KMS-11 (cell line): Measurements from ENCODE around the gene SUCLG2.

ENCODE experiments used
- H2AFZ ChIP-seq: fragments of 200-600 bp; sonication (generic); 2 replicates; pipeline ENCODE4 v1.6.1; 2016; ENCODE audit warnings: antibody characterized with exemption, mixed run types, low read depth
- H3K27ac ChIP-seq: fragments of 200-600 bp; sonication (generic); 2 replicates; pipeline ENCODE4 v1.6.1; 2016; ENCODE audit warnings: mild to moderate bottlenecking, mixed run types
- H3K27me3 ChIP-seq: fragments of 200-600 bp; sonication (generic); 2 replicates; pipeline ENCODE4 v1.6.1; 2017; ENCODE audit warnings: mild to moderate bottlenecking, low read depth, mixed run types, moderate library complexity; ENCODE audit not compliant: insufficient read depth
- H3K36me3 ChIP-seq: fragments of 200-600 bp; sonication (generic); 2 replicates; pipeline ENCODE4 v1.6.1; 2017; ENCODE audit warnings: mild to moderate bottlenecking, mixed run types; ENCODE audit not compliant: insufficient read depth
- H3K4me1 ChIP-seq: fragments of 200-600 bp; sonication (generic); 2 replicates; pipeline ENCODE4 v1.6.1; 2016; ENCODE audit warnings: mild to moderate bottlenecking, low read depth, mixed run types; ENCODE audit not compliant: poor library complexity, severe bottlenecking
- H3K4me2 ChIP-seq: fragments of 200-600 bp; sonication (generic); 2 replicates; pipeline ENCODE4 v1.7.0; 2016; ENCODE audit warnings: mild to moderate bottlenecking, mixed run types
- H3K4me3 ChIP-seq: fragments of 200-600 bp; sonication (generic); IDR thresholded peaks from 2 replicates; pipeline ENCODE4 v1.6.1; 2017; ENCODE audit warnings: low read depth, low read length, mixed read lengths; ENCODE audit not compliant: insufficient read depth
- H3K79me2 ChIP-seq: fragments of 200-600 bp; sonication (generic); 2 replicates; pipeline ENCODE4 v1.6.1; 2016; ENCODE audit warnings: low read depth, mixed run types; ENCODE audit not compliant: insufficient read depth
- H3K9ac ChIP-seq: fragments of 200-600 bp; sonication (generic); 2 replicates; pipeline ENCODE4 v1.6.1; 2016; ENCODE audit warnings: mild to moderate bottlenecking, mixed run types
- H4K20me1 ChIP-seq: fragments of 200-600 bp; sonication (generic); 2 replicates; pipeline ENCODE4 v1.6.1; 2016; ENCODE audit warnings: mild to moderate bottlenecking, mixed run types; ENCODE audit not compliant: insufficient read depth
- TF ChIP-seq, protein P1 (sequence below): fragments of 200-600 bp; sonication (generic); conservative IDR thresholded peaks from 2 replicates; pipeline ENCODE4 v1.6.1; 2017; ENCODE audit warnings: low read depth, mild to moderate bottlenecking, antibody characterized with exemption, low read length, moderate library complexity, mixed read lengths

SUCLG2 gene

DNA sequence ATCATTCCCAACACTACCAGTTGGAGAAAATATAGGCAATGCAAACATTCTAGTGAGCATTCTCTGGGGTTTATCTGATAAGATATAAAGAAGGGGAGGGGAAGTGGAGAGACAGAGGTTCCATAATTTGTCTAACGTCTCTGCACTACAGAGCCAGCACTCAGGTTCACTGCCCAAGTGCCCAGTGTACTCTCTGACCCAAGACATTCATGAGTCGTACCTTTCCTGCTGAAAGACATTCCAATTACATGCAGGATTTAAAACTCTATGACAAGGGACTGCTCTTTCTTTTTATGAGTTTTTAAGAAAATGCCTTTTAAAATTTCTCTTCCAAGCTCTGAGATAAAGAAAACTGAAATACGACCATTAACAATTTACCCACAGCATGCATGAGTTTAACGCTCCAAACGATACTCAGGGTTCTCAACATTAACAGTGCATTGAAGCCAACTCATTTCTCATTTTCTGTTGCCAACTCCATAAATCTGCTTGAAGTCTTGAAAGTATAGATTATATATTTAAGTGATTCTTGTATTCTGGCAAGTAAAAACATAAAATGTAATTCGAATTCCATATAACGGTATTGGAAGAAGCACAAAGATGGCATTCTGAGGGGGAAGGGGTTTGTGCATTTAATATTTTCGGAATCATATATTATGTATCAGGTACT, 193.4 kb downstream of the SUCLG2 start:
- Histone ChIP-seq H3K27me3 (no peaks in the 10 kb centered on the region), H3K79me2 (no peaks in the 10 kb centered on the region), H3K4me1 (no peaks in the 10 kb centered on the region), H3K27ac (no peak overlapping the region), H2AFZ (no peak overlapping the region), H3K36me3 (no peaks in the 10 kb centered on the region), H3K9ac (no peak overlapping the region), H3K4me2 (no peak overlapping the region), H4K20me1 (no peaks in the 10 kb centered on the region), H3K4me3 (no peak overlapping the region)
- TF ChIP-seq, protein P1, sequence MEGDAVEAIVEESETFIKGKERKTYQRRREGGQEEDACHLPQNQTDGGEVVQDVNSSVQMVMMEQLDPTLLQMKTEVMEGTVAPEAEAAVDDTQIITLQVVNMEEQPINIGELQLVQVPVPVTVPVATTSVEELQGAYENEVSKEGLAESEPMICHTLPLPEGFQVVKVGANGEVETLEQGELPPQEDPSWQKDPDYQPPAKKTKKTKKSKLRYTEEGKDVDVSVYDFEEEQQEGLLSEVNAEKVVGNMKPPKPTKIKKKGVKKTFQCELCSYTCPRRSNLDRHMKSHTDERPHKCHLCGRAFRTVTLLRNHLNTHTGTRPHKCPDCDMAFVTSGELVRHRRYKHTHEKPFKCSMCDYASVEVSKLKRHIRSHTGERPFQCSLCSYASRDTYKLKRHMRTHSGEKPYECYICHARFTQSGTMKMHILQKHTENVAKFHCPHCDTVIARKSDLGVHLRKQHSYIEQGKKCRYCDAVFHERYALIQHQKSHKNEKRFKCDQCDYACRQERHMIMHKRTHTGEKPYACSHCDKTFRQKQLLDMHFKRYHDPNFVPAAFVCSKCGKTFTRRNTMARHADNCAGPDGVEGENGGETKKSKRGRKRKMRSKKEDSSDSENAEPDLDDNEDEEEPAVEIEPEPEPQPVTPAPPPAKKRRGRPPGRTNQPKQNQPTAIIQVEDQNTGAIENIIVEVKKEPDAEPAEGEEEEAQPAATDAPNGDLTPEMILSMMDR, result no peak

DNA sequence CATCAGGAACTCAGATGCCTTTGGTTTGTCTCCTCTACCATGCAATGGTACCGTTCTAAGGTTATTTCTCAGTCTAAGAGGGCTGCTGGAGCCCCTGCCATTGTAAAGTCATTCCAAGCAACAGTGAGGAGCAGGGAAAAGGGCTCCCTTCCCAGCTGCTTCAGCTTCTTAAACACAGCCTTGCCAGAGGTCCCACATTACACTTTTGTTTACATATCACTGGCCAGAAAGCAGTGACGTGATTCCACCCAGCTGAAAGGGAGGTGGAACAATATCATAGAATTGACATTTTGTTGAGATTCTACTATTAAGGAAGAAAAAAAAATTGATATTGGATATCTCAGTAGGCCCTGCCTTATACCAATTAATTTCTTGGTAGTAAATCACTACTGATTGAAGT, 194.6 kb downstream of the SUCLG2 start:
- Histone ChIP-seq H2AFZ (no peak overlapping the region), H3K27me3 (no peaks in the 10 kb centered on the region), H3K27ac (no peak overlapping the region), H3K4me2 (no peak overlapping the region), H3K4me3 (no peak overlapping the region), H3K79me2 (no peaks in the 10 kb centered on the region), H4K20me1 (no peaks in the 10 kb centered on the region), H3K9ac (no peak overlapping the region), H3K4me1 (no peaks in the 10 kb centered on the region), H3K36me3 (no peaks in the 10 kb centered on the region)
- TF ChIP-seq, protein P1, result no peak

DNA sequence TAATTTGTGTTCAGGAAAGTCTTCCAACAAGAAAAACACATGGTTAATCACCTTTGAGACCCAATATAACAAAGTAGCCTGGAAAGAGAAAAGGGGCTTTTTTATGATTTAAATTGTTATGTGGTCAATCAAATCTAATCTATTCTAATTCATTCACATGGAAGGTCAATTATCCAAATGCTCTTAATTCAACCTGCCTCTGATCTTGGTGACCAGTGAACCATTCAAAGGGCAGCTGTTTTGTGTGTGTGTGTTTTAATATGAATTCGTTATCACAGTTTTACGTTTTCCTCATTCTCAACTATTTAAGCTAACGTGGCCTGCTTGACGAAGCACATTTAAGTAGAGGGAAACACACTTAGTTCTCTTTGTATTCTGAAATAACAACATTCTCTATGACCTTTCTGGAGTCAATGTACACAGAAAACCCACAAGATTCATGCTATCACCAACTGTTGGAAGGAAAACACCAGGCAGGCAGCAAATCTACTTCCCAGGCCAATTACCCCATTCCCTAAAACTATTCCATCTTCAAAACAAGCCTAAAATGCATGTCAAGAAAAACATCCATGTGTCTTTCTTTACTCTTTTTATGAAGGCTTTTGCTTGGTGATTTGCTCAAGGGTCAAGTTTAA, 195.4 kb downstream of the SUCLG2 start:
- no peaks in the 10 kb centered on the region for H3K36me3 ChIP-seq
- H3K27me3 ChIP-seq, result no peaks in the 10 kb centered on the region
- no peaks in the 10 kb centered on the region for H4K20me1 ChIP-seq
- no peak overlapping the region for H3K9ac ChIP-seq
- H3K4me3 ChIP-seq, result no peak overlapping the region
- H3K79me2 ChIP-seq, result no peaks in the 10 kb centered on the region
- no peak overlapping the region for H3K27ac ChIP-seq
- no peak overlapping the region for H3K4me2 ChIP-seq
- H3K4me1 ChIP-seq, result no peaks in the 10 kb centered on the region
- H2AFZ ChIP-seq, result no peak overlapping the region
- TF ChIP-seq, protein P1, result no peak

DNA sequence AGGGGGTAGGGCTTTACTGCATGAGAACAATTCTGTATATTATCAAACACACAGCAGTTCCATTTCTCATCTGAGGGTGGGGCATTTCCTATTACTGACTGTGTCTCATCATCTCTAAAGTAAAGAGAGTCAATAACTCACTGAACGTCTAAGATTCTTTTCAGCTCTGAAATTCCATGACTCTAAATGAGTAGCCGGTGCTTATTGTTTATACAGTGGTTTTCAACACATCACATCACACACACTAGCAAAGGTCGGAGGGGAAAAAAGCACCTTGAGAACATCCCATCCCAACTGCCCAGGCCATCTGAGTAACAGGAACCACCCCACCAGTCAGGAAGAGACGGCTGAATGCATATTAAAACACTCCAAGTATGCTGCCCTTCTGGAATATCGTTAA, 196.0 kb downstream of the SUCLG2 start:
- TF ChIP-seq, protein P1, result no peak
- Histone ChIP-seq H3K79me2 (no peaks in the 10 kb centered on the region), H3K4me2 (no peak overlapping the region), H2AFZ (no peak overlapping the region), H3K9ac (no peak overlapping the region), H3K4me1 (no peaks in the 10 kb centered on the region), H4K20me1 (no peaks in the 10 kb centered on the region), H3K27ac (no peak overlapping the region), H3K36me3 (no peaks in the 10 kb centered on the region), H3K4me3 (no peak overlapping the region), H3K27me3 (no peaks in the 10 kb centered on the region)
